Tibial nerve (tissue), 4 donors: ENCODE data around the gene DOCK2. TPM values are rescaled to one million over a fixed set of nuclear protein-coding genes. Genes with fewer than 3 reads are reported as not detected.
"Not testable (repeated sequence)": the region's sequence is repeated elsewhere in the genome, so short reads cannot be mapped to it uniquely, and the experiment has no call there.

ENCODE experiments used
- DNase-seq, 2 donors: peaks; one replicate each; pipeline ENCODE4 v3.0.0-alpha.2; 2019; ENCODE audit warnings: low spot score in 2 of 2
- H3K27ac ChIP-seq, 4 donors: fragments of 200-600 bp; sonication (generic) in 3 of 4; one replicate each; pipeline ENCODE4 v1.5.1; 2017 to 2019; ENCODE audit warnings: mild to moderate bottlenecking in 1 of 4
- H3K27me3 ChIP-seq, 2 donors: fragments of 200-600 bp; sonication (generic) in 1 of 2; one replicate each; pipeline versions ENCODE4 v1.5.1 to v1.6.0; 2017 to 2019
- H3K36me3 ChIP-seq, 3 donors: fragments of 200-600 bp; sonication (generic); one replicate each; pipeline ENCODE4 v1.5.1; 2018 to 2019
- H3K4me1 ChIP-seq, 4 donors: fragments of 200-600 bp; sonication (generic) in 3 of 4; one replicate each; pipeline ENCODE4 v1.5.1; 2017 to 2019
- H3K4me3 ChIP-seq, 4 donors: fragments of 200-600 bp; sonication (generic) in 3 of 4; one replicate each; pipeline ENCODE4 v1.5.1; 2017 to 2019; ENCODE audit warnings: mild to moderate bottlenecking in 1 of 4, moderate library complexity in 1 of 4
- H3K9me3 ChIP-seq, 4 donors: fragments of 200-600 bp; sonication (generic) in 3 of 4; one replicate each; pipeline ENCODE4 v1.5.1; 2017 to 2019
- CTCF ChIP-seq, 5 experiments: fragments of 200-600 bp in 3 of 5; fragments of 450-650 bp in 2 of 5; sonication (generic) in 3 of 5; IDR thresholded peaks; one replicate each; pipeline ENCODE4 v1.5.1; 2016 to 2019; ENCODE audit warnings: antibody characterized with exemption in 5 of 5, mild to moderate bottlenecking in 3 of 5, moderate library complexity in 2 of 5
- EP300 ChIP-seq, 2 donors: sonication (generic); formaldehyde crosslinking; IDR thresholded peaks; one replicate each; pipeline ENCODE4 v1.6.1; 2017; ENCODE audit warnings: antibody characterized with exemption in 2 of 2, mild to moderate bottlenecking in 1 of 2
- POLR2A ChIP-seq, 2 donors: fragments of 450-650 bp; IDR thresholded peaks; one replicate each; pipeline ENCODE4 v1.6.1; 2017; ENCODE audit warnings: antibody characterized with exemption in 2 of 2, mild to moderate bottlenecking in 2 of 2, moderate library complexity in 2 of 2
- WGBS, 2 donors: methylation state at CpG; one replicate each; pipeline ENCODE4 v1.1.5; 2018; 5-methylcytosine and 5-hydroxymethylcytosine counted together
- total RNA-seq, 4 donors: library from RNA; depleted of rRNA; stranded (reverse); fragments of >200 nt; gene quantifications; one replicate each; pipeline ENCODE4 v1.1.0, GENCODE V29; 2016

DOCK2 gene
- total RNA-seq, 4 donors from 2014 or later: 14.9 to 83.4 (median 23.8) TPM

DNA sequence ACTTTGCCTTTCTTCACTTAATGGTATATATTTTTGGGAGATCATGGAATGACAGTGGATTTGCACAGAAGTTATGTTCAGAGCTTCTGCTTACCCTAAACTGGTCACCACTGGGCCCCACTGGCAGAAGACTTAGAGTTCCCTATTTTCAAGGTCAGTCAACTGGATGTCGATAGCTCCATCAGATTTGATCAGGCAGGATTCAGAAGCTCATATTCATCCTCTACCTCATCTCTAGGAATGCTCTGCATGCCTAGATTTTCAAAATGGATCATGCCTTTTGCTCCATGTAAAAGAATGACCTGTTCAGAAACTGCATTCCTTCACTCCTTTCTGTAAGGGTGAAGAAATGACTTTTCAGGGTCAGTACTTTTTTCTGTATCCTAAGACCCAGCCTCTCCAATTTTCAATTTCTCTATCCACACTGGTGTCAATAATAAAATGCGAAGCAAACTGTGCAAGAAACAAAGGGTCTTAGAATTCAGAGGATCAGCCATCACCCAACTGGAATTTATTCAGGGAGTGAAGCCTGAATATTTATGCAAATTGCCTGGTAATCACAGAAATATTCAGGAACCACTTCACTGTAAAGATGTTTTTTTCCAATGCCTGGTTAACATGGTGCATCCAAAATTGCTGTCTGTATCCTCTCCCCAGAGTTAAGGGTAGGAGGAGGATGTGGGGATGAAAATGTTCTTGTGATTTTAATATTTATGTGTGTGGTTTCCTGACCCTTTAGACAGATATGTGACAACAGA lies 125.4 kb downstream of the DOCK2 start:
- Histone ChIP-seq H3K9me3 (no peaks in the 10 kb centered on the region), H3K27me3 (no peaks in the 10 kb centered on the region), H3K4me1 (peaks cover 0 to 12% (median 0%) of the 10 kb centered on the region in 4 donors), H3K4me3 (no peak overlapping the region), H3K36me3 (no peaks in the 10 kb centered on the region), H3K27ac (no peak overlapping the region)
- WGBS, 2 donors: 49% methylated on average over 2 of the region's 2 CpGs
- no peak for DNase-seq
- TF ChIP-seq POLR2A (IDR thresholded peaks at IDR 0.05) (no peak), EP300 (IDR thresholded peaks at IDR 0.05) (no peak), CTCF (IDR thresholded peaks at IDR 0.05) (no peak)

GRCh38 chr5:169763376-169764017 lies 126.4 kb downstream of the DOCK2 start:
- Histone ChIP-seq H3K27me3 (no peaks in the 10 kb centered on the region), H3K9me3 (no peaks in the 10 kb centered on the region), H3K4me3 (no peak overlapping the region), H3K36me3 (no peaks in the 10 kb centered on the region), H3K4me1 (peaks cover 0 to 12% (median 0%) of the 10 kb centered on the region in 4 donors), H3K27ac (no peak overlapping the region)
- no peak for DNase-seq
- TF ChIP-seq CTCF (IDR thresholded peaks at IDR 0.05): no peak
- no peak for TF ChIP-seq POLR2A (IDR thresholded peaks at IDR 0.05)
- TF ChIP-seq EP300 (IDR thresholded peaks at IDR 0.05): no peak
- 66 to 68% methylated on average over 8 of the region's 8 CpGs for WGBS, 2 donors

- no peak for TF ChIP-seq POLR2A (IDR thresholded peaks at IDR 0.05)
- no peak for TF ChIP-seq EP300 (IDR thresholded peaks at IDR 0.05)
- no peak for TF ChIP-seq CTCF (IDR thresholded peaks at IDR 0.05)
- H3K36me3 ChIP-seq: no peaks in the 10 kb centered on the region
- no peaks in the 10 kb centered on the region for H3K9me3 ChIP-seq
- peaks cover 0 to 12% (median 0%) of the 10 kb centered on the region in 4 donors for H3K4me1 ChIP-seq
- WGBS, 2 donors: 61 to 78% methylated on average over 5 of the region's 5 CpGs
- DNase-seq: no peak
- H3K4me3 ChIP-seq: no peak overlapping the region
- H3K27me3 ChIP-seq: no peaks in the 10 kb centered on the region
- H3K27ac ChIP-seq: no peak overlapping the region
Observed at GRCh38 chr5:169764018-169764378, 126.9 kb downstream of the DOCK2 start.

DNA sequence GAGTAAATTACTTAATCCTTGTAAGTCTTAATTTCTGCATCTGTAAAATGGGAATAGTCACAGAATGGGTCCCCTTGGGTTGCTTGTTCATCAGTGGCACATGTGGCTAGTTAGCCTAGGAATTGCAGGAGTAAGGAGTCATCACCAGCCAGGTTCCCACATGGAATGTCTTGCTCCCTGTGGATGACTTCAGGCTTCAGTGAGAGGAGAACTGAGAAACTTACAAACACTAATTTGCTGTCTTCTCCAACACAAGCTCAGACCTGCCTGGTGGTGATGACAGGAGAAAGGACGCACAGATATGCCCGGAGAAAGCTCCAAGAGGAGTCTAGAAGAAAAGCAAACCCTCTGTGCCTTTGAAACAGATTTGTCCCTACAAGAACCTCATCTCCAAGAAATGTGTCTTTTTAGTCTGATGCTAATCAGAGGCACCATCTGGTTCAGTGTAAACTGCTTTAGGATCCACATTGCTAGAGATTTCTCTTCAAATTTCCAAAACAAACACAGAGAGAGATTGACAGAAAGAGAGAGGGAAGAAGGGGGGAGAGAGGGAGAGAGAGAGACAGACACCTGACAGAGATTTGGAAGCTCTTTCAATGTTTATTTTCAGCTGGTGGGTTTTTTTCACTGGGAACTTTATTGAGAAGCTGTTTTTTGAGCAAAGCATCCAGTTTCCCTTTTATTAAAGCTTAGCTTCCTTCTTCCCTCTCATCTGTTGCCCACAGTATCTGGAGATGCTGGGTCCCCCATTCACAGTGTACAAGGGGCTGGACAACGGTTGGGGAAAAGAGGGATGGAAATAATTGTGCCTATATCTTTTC lies 128.3 kb downstream of the DOCK2 start:
- 73 to 77% methylated on average over 3 of the region's 3 CpGs for WGBS, 2 donors
- Histone ChIP-seq H3K4me1 (peaks cover 0 to 12% (median 0%) of the 10 kb centered on the region in 4 donors), H3K4me3 (no peak overlapping the region), H3K27ac (no peak overlapping the region), H3K36me3 (no peaks in the 10 kb centered on the region), H3K27me3 (no peaks in the 10 kb centered on the region), H3K9me3 (no peaks in the 10 kb centered on the region)
- TF ChIP-seq CTCF (IDR thresholded peaks at IDR 0.05) (no peak), EP300 (IDR thresholded peaks at IDR 0.05) (no peak), POLR2A (IDR thresholded peaks at IDR 0.05) (no peak)
- DNase-seq: no peak

GRCh38 chr5:169766943-169767342 lies 129.9 kb downstream of the DOCK2 start:
- H3K27ac ChIP-seq, H3K27me3 ChIP-seq, H3K9me3 ChIP-seq, DNase-seq, H3K4me3 ChIP-seq, H3K36me3 ChIP-seq: not testable (repeated sequence)
- 92% methylated on average over 6 of the region's 6 CpGs for WGBS, 2 donors
- peaks cover 0 to 12% (median 0%) of the 10 kb centered on the region in 4 donors for H3K4me1 ChIP-seq
